A673 (cell line): Measurements from ENCODE around the gene APOBEC3B. TPM values are rescaled to one million over a fixed set of nuclear protein-coding genes. Genes with fewer than 3 reads are reported as not detected.

ENCODE experiments used
- BruUV-seq: library from RNA; stranded (reverse); fragments of 400-500 nt; replicated peaks from 2 replicates; lab custom pipeline; 2021; lab: Mats Ljungman, UMichigan
- CTCF ChIA-PET: fragments of 300-600 bp; sonication (Branson Sonifier 250); formaldehyde crosslinking; loops from one replicate; lab custom pipeline; 2022; ENCODE audit warnings: antibody characterized with exemption; lab: Charles Lee
- POLR2A ChIA-PET: fragments of 300-600 bp; sonication (Branson Sonifier 250); formaldehyde crosslinking; loops from one replicate; lab custom pipeline; 2022; ENCODE audit warnings: antibody characterized with exemption; ENCODE audit not compliant: low non-redundant PET; lab: Charles Lee
- DNase-seq: peaks from one replicate; pipeline ENCODE4 v3.0.0-alpha.2; 2015; ENCODE audit warnings: low spot score
- H3K27ac ChIP-seq: fragments of 200-600 bp; sonication (generic); 2 replicates; pipeline ENCODE4 v1.5.1; 2016; ENCODE audit warnings: mixed run types, low read depth, mild to moderate bottlenecking, mixed read lengths, antibody characterized with exemption, low read length; ENCODE audit not compliant: poor library complexity, severe bottlenecking
- H3K27me3 ChIP-seq: fragments of 200-600 bp; sonication (generic); replicated peaks from 2 replicates; pipeline ENCODE4 v1.6.1; 2017; ENCODE audit warnings: mixed run types, low read depth, mild to moderate bottlenecking, mixed read lengths, antibody characterized with exemption, low read length; ENCODE audit not compliant: insufficient read depth, poor library complexity
- H3K36me3 ChIP-seq: fragments of 200-600 bp; sonication (generic); 2 replicates; pipeline ENCODE4 v1.6.1; 2016; ENCODE audit warnings: mixed run types, mild to moderate bottlenecking, mixed read lengths, antibody characterized with exemption, low read length; ENCODE audit not compliant: insufficient read depth, poor library complexity, severe bottlenecking
- H3K4me1 ChIP-seq: fragments of 200-600 bp; sonication (generic); 2 replicates; pipeline ENCODE4 v1.6.1; 2017; ENCODE audit warnings: mixed run types, mild to moderate bottlenecking, mixed read lengths, antibody characterized with exemption, low read length; ENCODE audit not compliant: insufficient read depth, poor library complexity, severe bottlenecking
- H3K4me3 ChIP-seq: fragments of 200-600 bp; sonication (generic); 2 replicates; pipeline ENCODE4 v1.5.1; 2016; ENCODE audit warnings: low read depth, mixed run types, mild to moderate bottlenecking, mixed read lengths, low read length; ENCODE audit not compliant: poor library complexity, severe bottlenecking
- H3K9me3 ChIP-seq: fragments of 200-600 bp; sonication (generic); 2 replicates; pipeline ENCODE4 v1.6.1; 2016; ENCODE audit warnings: mixed run types, low read depth, mild to moderate bottlenecking, mixed read lengths, antibody characterized with exemption, low read length; ENCODE audit not compliant: poor library complexity, severe bottlenecking
- EZH2 ChIP-seq: fragments of 200-600 bp; sonication (generic); IDR thresholded peaks from 2 replicates; pipeline ENCODE4 v1.6.1; 2017; ENCODE audit warnings: borderline replicate concordance, low read depth, mild to moderate bottlenecking, mixed read lengths, antibody characterized with exemption, low read length; ENCODE audit not compliant: poor library complexity, severe bottlenecking
- intact Hi-C: fragments of 100-400 bp; cut with micrococcal nuclease; formaldehyde crosslinking; loops from one replicate; pipeline ENCODE4 v1.10.0; 2022; ENCODE audit not compliant: unreplicated experiment
- total RNA-seq: library from RNA; stranded (reverse); gene quantifications from 2 replicates; pipeline ENCODE4 v1.2.3, GENCODE V29; 2021
- TF ChIP-seq, protein P1 (sequence below): fragments of 300-800, 200-600 bp; sonication (generic); conservative IDR thresholded peaks from 2 replicates; pipeline ENCODE4 v1.5.1; 2017; ENCODE audit warnings: low read depth, mild to moderate bottlenecking, antibody characterized with exemption, low read length, moderate library complexity, mixed read lengths

The APOBEC3B gene
- total RNA-seq, 1 experiment from 2014 or later = 6.4 TPM

DNA sequence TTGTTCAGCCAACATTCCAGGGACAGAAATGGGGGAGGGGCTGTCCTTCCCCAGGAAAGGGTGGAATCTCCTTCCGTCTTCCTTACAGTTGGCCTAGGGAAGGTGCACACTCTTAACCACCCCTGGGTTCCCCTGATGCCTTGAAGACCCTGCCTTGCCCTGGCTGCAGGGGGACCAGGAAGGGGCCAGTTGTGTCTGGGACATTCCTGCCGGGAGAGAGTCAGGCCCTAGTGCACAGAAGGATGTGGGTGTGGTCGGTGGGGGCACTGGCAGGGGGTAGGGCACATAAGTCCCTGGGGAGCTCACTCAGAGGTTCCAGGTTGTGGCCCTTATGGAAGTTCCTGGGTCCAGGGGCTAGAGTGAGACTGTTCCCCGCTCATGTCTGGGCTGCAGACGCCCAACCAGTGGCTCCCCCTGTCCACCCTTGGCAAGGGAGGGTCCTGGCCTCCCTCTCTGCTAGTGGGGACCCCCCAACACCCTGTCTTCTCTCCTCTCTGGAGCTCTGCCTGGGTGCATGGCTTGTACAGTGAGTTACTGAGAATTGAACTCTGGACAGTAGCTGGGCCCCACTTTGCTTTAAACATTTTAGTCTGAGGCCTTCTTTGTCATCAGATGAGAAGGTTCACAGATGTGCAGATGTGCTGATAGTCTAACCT, 26.8 kb upstream of the APOBEC3B start:
- TF ChIP-seq, protein P1, sequence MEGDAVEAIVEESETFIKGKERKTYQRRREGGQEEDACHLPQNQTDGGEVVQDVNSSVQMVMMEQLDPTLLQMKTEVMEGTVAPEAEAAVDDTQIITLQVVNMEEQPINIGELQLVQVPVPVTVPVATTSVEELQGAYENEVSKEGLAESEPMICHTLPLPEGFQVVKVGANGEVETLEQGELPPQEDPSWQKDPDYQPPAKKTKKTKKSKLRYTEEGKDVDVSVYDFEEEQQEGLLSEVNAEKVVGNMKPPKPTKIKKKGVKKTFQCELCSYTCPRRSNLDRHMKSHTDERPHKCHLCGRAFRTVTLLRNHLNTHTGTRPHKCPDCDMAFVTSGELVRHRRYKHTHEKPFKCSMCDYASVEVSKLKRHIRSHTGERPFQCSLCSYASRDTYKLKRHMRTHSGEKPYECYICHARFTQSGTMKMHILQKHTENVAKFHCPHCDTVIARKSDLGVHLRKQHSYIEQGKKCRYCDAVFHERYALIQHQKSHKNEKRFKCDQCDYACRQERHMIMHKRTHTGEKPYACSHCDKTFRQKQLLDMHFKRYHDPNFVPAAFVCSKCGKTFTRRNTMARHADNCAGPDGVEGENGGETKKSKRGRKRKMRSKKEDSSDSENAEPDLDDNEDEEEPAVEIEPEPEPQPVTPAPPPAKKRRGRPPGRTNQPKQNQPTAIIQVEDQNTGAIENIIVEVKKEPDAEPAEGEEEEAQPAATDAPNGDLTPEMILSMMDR = no peak
- TF ChIP-seq EZH2 = no peak
- Histone ChIP-seq H3K4me1 (no peaks in the 10 kb centered on the region), H3K27ac (no peak overlapping the region), H3K9me3 (no peaks in the 10 kb centered on the region), H3K36me3 (no peaks in the 10 kb centered on the region), H3K27me3 (no peaks in the 10 kb centered on the region), H3K4me3 (no peak overlapping the region)
- no peak for DNase-seq
- CTCF ChIA-PET = no interaction called here
- intact Hi-C loops = no loop called here
- POLR2A ChIA-PET = no interaction called here
- BruUV-seq = no TSS peak

DNA sequence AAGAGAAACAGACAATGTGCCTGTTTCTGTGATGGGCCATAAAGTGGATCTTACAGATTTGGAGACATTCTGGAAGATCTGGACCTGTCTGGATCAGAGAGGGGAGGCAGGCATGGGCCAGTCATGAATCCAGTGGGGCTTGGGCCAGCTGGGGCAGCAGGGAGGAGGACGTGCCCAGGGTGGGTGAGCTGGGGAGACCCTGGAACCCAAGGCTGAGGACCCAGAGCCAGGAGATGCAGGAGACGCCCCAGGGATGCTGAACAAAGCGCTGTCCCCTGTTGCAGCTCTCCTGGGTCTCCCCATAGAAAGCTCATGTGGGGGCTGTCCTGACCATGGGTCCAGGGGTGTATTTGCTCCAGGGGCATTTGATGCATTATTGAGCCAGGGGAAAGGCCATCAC, 26.2 kb upstream of the APOBEC3B start:
- intact Hi-C loops = no loop called here
- ChIA-PET CTCF (no interaction called here), POLR2A (no interaction called here)
- no TSS peak for BruUV-seq
- Histone ChIP-seq H3K27me3 (no peaks in the 10 kb centered on the region), H3K9me3 (no peaks in the 10 kb centered on the region), H3K4me1 (no peaks in the 10 kb centered on the region), H3K4me3 (no peak overlapping the region), H3K36me3 (no peaks in the 10 kb centered on the region), H3K27ac (no peak overlapping the region)
- no peak for DNase-seq
- no peak for TF ChIP-seq EZH2
- TF ChIP-seq, protein P1 = no peak

DNA sequence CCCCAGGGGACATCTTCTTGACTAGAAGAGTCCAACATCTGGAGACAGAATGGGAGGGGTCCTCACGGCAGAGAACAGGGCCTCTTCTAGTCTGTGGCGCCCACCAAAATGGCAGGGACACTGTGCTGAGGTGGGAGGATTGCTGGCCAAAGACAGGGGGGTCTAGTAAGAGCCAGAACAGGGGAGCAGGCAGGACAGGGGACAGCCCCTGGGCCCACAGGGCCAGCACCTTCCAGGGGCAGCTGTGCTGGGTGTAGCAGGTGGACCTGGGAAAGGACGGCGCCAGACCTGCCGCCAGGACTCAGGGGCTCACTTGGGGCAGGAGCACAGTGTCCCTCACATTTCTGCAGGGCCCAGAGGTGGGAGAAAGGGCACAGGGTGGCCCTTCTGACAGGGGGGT, 25.6 kb upstream of the APOBEC3B start:
- intact Hi-C loops = no loop called here
- Histone ChIP-seq H3K4me1 (no peaks in the 10 kb centered on the region), H3K27ac (no peak overlapping the region), H3K4me3 (no peak overlapping the region), H3K27me3 (no peaks in the 10 kb centered on the region), H3K36me3 (no peaks in the 10 kb centered on the region), H3K9me3 (no peaks in the 10 kb centered on the region)
- POLR2A ChIA-PET = no interaction called here
- no peak for DNase-seq
- TF ChIP-seq, protein P1 = no peak
- no peak for TF ChIP-seq EZH2
- CTCF ChIA-PET = no interaction called here
- BruUV-seq = no TSS peak
